BJ (cell line): ENCODE measurements around the gene PNMA3. TPM values are rescaled to one million over a fixed set of nuclear protein-coding genes. Genes with fewer than 3 reads are reported as not detected.
"Not testable (repeated sequence)": the region's sequence is repeated elsewhere in the genome, so short reads cannot be mapped to it uniquely, and the experiment has no call there.

ENCODE experiments used
- CTCF ChIA-PET: fragments of 350-600 bp; formaldehyde crosslinking; extraction: SDS; loops from one replicate; lab custom pipeline; 2021; ENCODE audit warnings: antibody characterized with exemption, inconsistent platforms; lab: Yijun Ruan, JAX
- POLR2A ChIA-PET: fragments of 300-600 bp; sonication (Branson Sonifier 250); formaldehyde crosslinking; extraction: SDS; loops from one replicate; lab custom pipeline; 2021; ENCODE audit warnings: antibody characterized with exemption; lab: Charles Lee
- DNase-seq: peaks from one replicate; pipeline ENCODE4 v3.0.0-alpha.2; 2011; ENCODE audit warnings: low read depth
- H3K27me3 ChIP-seq: 2 replicates; pipeline ENCODE4 v1.6.0; 2011; ENCODE audit warnings: low read length; ENCODE audit not compliant: control insufficient read depth, insufficient read depth
- H3K36me3 ChIP-seq: 2 replicates; pipeline ENCODE4 v1.5.1; 2011; ENCODE audit warnings: low read length; ENCODE audit not compliant: control insufficient read depth, insufficient read depth
- H3K4me3 ChIP-seq: 2 replicates; pipeline ENCODE4 v1.5.1; 2011; ENCODE audit warnings: low read depth, mild to moderate bottlenecking, control low read depth, low read length
- polyA minus RNA-seq: library from RNA; depleted of rRNA, polyadenylated mRNA; stranded (reverse); fragments of >200 nt; gene quantifications from 2 replicates; pipeline ENCODE4 v1.2.3, GENCODE V29; 2011; rRNA and poly(A)+ RNA removed
- polyA plus RNA-seq: library from polyadenylated mRNA; depleted of rRNA; stranded (reverse); fragments of >200 nt; gene quantifications from 2 replicates; pipeline ENCODE4 v1.2.3, GENCODE V29; 2011; rRNA removed
- TF ChIP-seq, protein P1 (sequence below): IDR thresholded peaks from 2 replicates; pipeline ENCODE4 v1.5.1; 2011; ENCODE audit warnings: low read depth, mild to moderate bottlenecking, control low read depth, inconsistent platforms, low read length, moderate library complexity; ENCODE audit not compliant: insufficient read depth

PNMA3 gene, protein sequence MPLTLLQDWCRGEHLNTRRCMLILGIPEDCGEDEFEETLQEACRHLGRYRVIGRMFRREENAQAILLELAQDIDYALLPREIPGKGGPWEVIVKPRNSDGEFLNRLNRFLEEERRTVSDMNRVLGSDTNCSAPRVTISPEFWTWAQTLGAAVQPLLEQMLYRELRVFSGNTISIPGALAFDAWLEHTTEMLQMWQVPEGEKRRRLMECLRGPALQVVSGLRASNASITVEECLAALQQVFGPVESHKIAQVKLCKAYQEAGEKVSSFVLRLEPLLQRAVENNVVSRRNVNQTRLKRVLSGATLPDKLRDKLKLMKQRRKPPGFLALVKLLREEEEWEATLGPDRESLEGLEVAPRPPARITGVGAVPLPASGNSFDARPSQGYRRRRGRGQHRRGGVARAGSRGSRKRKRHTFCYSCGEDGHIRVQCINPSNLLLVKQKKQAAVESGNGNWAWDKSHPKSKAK
- 0.09 and 0.13 TPM in 2 replicates for polyA plus RNA-seq
- 0.05 and 0.10 TPM in 2 replicates for polyA minus RNA-seq

GRCh38 chrX:153055871-153056749 is at the start of gene PNMA3:
Gene PNMA3, plus strand, starts transcription at chrX:153056470. Its CDS starts 586 bp downstream, at chrX:153057056.
- H3K27me3 ChIP-seq = peaks cover 8% of the 10 kb centered on the region; the same call in 1 of the 2 replicates
- no peak for DNase-seq
- TF ChIP-seq, protein P1, sequence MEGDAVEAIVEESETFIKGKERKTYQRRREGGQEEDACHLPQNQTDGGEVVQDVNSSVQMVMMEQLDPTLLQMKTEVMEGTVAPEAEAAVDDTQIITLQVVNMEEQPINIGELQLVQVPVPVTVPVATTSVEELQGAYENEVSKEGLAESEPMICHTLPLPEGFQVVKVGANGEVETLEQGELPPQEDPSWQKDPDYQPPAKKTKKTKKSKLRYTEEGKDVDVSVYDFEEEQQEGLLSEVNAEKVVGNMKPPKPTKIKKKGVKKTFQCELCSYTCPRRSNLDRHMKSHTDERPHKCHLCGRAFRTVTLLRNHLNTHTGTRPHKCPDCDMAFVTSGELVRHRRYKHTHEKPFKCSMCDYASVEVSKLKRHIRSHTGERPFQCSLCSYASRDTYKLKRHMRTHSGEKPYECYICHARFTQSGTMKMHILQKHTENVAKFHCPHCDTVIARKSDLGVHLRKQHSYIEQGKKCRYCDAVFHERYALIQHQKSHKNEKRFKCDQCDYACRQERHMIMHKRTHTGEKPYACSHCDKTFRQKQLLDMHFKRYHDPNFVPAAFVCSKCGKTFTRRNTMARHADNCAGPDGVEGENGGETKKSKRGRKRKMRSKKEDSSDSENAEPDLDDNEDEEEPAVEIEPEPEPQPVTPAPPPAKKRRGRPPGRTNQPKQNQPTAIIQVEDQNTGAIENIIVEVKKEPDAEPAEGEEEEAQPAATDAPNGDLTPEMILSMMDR = no peak
- H3K36me3 ChIP-seq = no peaks in the 10 kb centered on the region
- ChIA-PET CTCF (no interaction called here), POLR2A (no interaction called here)
- H3K4me3 ChIP-seq = peak within 1 kb of the TSS; percentile 18

GRCh38 chrX:153017174-153017573 is 39.1 kb upstream of the PNMA3 start:
- H3K27me3 ChIP-seq, CTCF ChIA-PET, H3K36me3 ChIP-seq, H3K4me3 ChIP-seq, POLR2A ChIA-PET, DNase-seq: not testable (repeated sequence)

- H3K36me3 ChIP-seq = no peaks in the 10 kb centered on the region
- CTCF ChIA-PET = interaction anchor here (1.9 kb wide), 1 partner anchor 13 kb away, joined by 7 read pairs; no protein-coding TSS in a partner anchor
- H3K4me3 ChIP-seq = no peak overlapping the region
- POLR2A ChIA-PET = no interaction called here
- no peak for DNase-seq
- no peaks in the 10 kb centered on the region for H3K27me3 ChIP-seq
- TF ChIP-seq, protein P1 = no peak
Observed at GRCh38 chrX:153019166-153019565, 37.1 kb upstream of the PNMA3 start.

- H3K36me3 ChIP-seq, H3K4me3 ChIP-seq, DNase-seq, H3K27me3 ChIP-seq, CTCF ChIA-PET, POLR2A ChIA-PET: not testable (repeated sequence)
Observed at GRCh38 chrX:153026501-153026900, 29.8 kb upstream of the PNMA3 start.

- CTCF ChIA-PET = interaction anchor here (1.6 kb wide), 1 partner anchor 639 kb away, joined by 3 read pairs; no protein-coding TSS in a partner anchor
- H3K4me3 ChIP-seq, DNase-seq, H3K36me3 ChIP-seq, H3K27me3 ChIP-seq, POLR2A ChIA-PET: not testable (repeated sequence)
Observed at GRCh38 chrX:153028487-153028886, 27.8 kb upstream of the PNMA3 start.

DNA sequence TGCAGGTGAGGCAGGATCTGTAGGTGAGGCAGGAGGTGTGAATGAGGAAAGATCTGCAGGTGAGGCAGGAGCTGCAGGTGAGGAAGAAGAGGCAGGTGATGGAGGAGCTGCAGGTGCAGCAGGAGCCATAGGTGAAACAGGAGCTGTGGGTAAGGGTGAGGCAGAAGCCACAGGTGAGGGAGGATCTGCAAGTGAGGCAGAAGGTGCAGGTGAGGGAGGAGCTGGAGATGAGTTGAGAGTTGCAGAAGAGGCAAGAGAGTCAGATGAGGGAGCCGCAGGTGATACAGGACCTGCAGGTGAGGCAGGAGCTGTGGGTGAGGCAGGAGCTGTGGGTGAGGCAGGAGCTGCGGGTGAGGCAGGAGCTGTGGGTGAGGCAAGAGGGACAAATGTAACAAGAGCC is 27.1 kb upstream of the PNMA3 start:
- no peaks in the 10 kb centered on the region for H3K36me3 ChIP-seq
- ChIA-PET POLR2A (no interaction called here), CTCF (no interaction called here)
- TF ChIP-seq, protein P1 = no peak
- no peaks in the 10 kb centered on the region for H3K27me3 ChIP-seq
- no peak for DNase-seq
- no peak overlapping the region for H3K4me3 ChIP-seq
